ACC112 (cell line): Measurements from ENCODE around the gene MRPS14.
A peak's percentile ranks its signal among the peaks of the same experiment; 100 is the strongest.
"Not testable (repeated sequence)": the region's sequence is repeated elsewhere in the genome, so short reads cannot be mapped to it uniquely, and the experiment has no call there.

Experiments
- H2AFZ ChIP-seq: fragments of 200-600 bp; sonication (generic); one replicate; pipeline ENCODE4 v1.6.0; 2017; ENCODE audit warnings: antibody characterized with exemption, low read length; ENCODE audit not compliant: unreplicated experiment
- H3K27ac ChIP-seq: fragments of 200-600 bp; sonication (generic); 2 replicates; pipeline ENCODE4 v1.5.1; 2014; ENCODE audit warnings: low read depth, mild to moderate bottlenecking, antibody characterized with exemption, low read length, moderate library complexity
- H3K27me3 ChIP-seq: fragments of 200-600 bp; sonication (generic); 2 replicates; pipeline ENCODE4 v1.6.1; 2014; ENCODE audit warnings: mild to moderate bottlenecking, antibody characterized with exemption, low read length, moderate library complexity, mixed read lengths; ENCODE audit not compliant: insufficient read depth
- H3K36me3 ChIP-seq: fragments of 200-600 bp; sonication (generic); 2 replicates; pipeline ENCODE4 v1.6.1; 2016; ENCODE audit warnings: mild to moderate bottlenecking, antibody characterized with exemption, low read length, moderate library complexity, mixed read lengths; ENCODE audit not compliant: insufficient read depth
- H3K4me1 ChIP-seq: fragments of 200-600 bp; sonication (generic); one replicate; pipeline ENCODE4 v1.6.1; 2016; ENCODE audit warnings: low read length, mixed read lengths; ENCODE audit not compliant: insufficient read depth, unreplicated experiment, control insufficient read depth
- H3K4me3 ChIP-seq: fragments of 200-600 bp; sonication (generic); 2 replicates; pipeline ENCODE4 v1.5.1; 2014; ENCODE audit warnings: mild to moderate bottlenecking, low read depth, low read length
- H3K79me2 ChIP-seq: fragments of 200-600 bp; sonication (generic); one replicate; pipeline ENCODE4 v1.6.0; 2016; ENCODE audit warnings: low read length; ENCODE audit not compliant: control insufficient read depth, unreplicated experiment, insufficient read depth

MRPS14 gene

GRCh38 chr1:175024773-175025172 lies 1.5 kb upstream of the MRPS14 start:
- Histone ChIP-seq H3K36me3 (no peaks in the 10 kb centered on the region), H3K27ac (no peak overlapping the region), H3K4me1 (peaks cover 11% of the 10 kb centered on the region), H3K79me2 (peaks cover 29% of the 10 kb centered on the region), H3K4me3 (no peak overlapping the region), H3K27me3 (no peaks in the 10 kb centered on the region), H2AFZ (no peak overlapping the region)

GRCh38 chr1:175023922-175024242 lies 657 bp upstream of the MRPS14 start:
- peaks cover 11% of the 10 kb centered on the region for H3K4me1 ChIP-seq
- H3K27ac ChIP-seq: peak overlapping the region; percentile 39
- not testable (repeated sequence) for H3K36me3 ChIP-seq, H3K27me3 ChIP-seq
- peaks cover 32% of the 10 kb centered on the region for H3K79me2 ChIP-seq
- peak overlapping the region; percentile 89 for H3K4me3 ChIP-seq
- H2AFZ ChIP-seq: peak overlapping the region; percentile 100

- no peak overlapping the region for H2AFZ ChIP-seq
- H3K4me1 ChIP-seq: peaks cover 34% of the 10 kb centered on the region
- no peak overlapping the region for H3K27ac ChIP-seq
- H3K36me3 ChIP-seq: peaks cover 9% of the 10 kb centered on the region
- peaks cover 32% of the 10 kb centered on the region for H3K79me2 ChIP-seq
- no peak overlapping the region for H3K4me3 ChIP-seq
- H3K27me3 ChIP-seq: no peaks in the 10 kb centered on the region
Measured at GRCh38 chr1:175019524-175019923, 3.7 kb downstream of the MRPS14 start.

- Histone ChIP-seq H3K4me1 (peaks cover 23% of the 10 kb centered on the region), H3K79me2 (peaks cover 8% of the 10 kb centered on the region), H3K27me3 (no peaks in the 10 kb centered on the region), H3K27ac (peak overlapping the region; percentile 75), H3K36me3 (peaks cover 50% of the 10 kb centered on the region), H2AFZ (no peak overlapping the region), H3K4me3 (peak overlapping the region; percentile 46)
Measured at GRCh38 chr1:175015243-175015642, 8.0 kb downstream of the MRPS14 start.

- H3K36me3 ChIP-seq: peaks cover 59% of the 10 kb centered on the region
- H3K4me3 ChIP-seq: no peak overlapping the region
- H3K79me2 ChIP-seq: peaks cover 3% of the 10 kb centered on the region
Measured at GRCh38 chr1:175013445-175013844, 9.8 kb downstream of the MRPS14 start.

GRCh38 chr1:175009532-175009931 lies 13.7 kb downstream of the MRPS14 start:
- Histone ChIP-seq H3K27me3 (no peaks in the 10 kb centered on the region), H3K79me2 (peaks cover 41% of the 10 kb centered on the region), H3K36me3 (peaks cover 75% of the 10 kb centered on the region), H3K27ac (no peak overlapping the region), H3K4me3 (no peak overlapping the region), H3K4me1 (peaks cover under 1% of the 10 kb centered on the region), H2AFZ (no peak overlapping the region)

More at GRCh38 chr1:175013445-175013844, 9.8 kb downstream of the MRPS14 start:
- Histone ChIP-seq H3K27me3 (no peaks in the 10 kb centered on the region), H2AFZ (no peak overlapping the region), H3K4me1 (peaks cover 23% of the 10 kb centered on the region), H3K27ac (no peak overlapping the region)

- H2AFZ ChIP-seq: no peak overlapping the region
- H3K36me3 ChIP-seq: peaks cover 33% of the 10 kb centered on the region
- no peak overlapping the region for H3K4me3 ChIP-seq
- peaks cover 28% of the 10 kb centered on the region for H3K4me1 ChIP-seq
- no peaks in the 10 kb centered on the region for H3K27me3 ChIP-seq
- no peak overlapping the region for H3K27ac ChIP-seq
- peaks cover 84% of the 10 kb centered on the region for H3K79me2 ChIP-seq
Measured at GRCh38 chr1:175005085-175005783, 18.0 kb downstream of the MRPS14 start.

- H3K36me3 ChIP-seq: peaks cover 25% of the 10 kb centered on the region
- no peaks in the 10 kb centered on the region for H3K27me3 ChIP-seq
- no peak overlapping the region for H2AFZ ChIP-seq
- peak overlapping the region; percentile 88 for H3K4me3 ChIP-seq
- H3K27ac ChIP-seq: no peak overlapping the region
- H3K4me1 ChIP-seq: peaks cover 32% of the 10 kb centered on the region
- H3K79me2 ChIP-seq: peaks cover 84% of the 10 kb centered on the region
Measured at GRCh38 chr1:175003521-175003920, 19.7 kb downstream of the MRPS14 start.

- peaks cover 35% of the 10 kb centered on the region for H3K4me1 ChIP-seq
- H3K4me3 ChIP-seq: peak overlapping the region; percentile 88
- no peak overlapping the region for H2AFZ ChIP-seq
- H3K27me3 ChIP-seq: no peaks in the 10 kb centered on the region
- peaks cover 79% of the 10 kb centered on the region for H3K79me2 ChIP-seq
- H3K27ac ChIP-seq: no peak overlapping the region
- peaks cover 20% of the 10 kb centered on the region for H3K36me3 ChIP-seq
Measured at GRCh38 chr1:175002910-175003517, 20.2 kb downstream of the MRPS14 start.

GRCh38 chr1:175000697-175001187 lies 22.5 kb downstream of the MRPS14 start:
- H3K79me2 ChIP-seq: peaks cover 56% of the 10 kb centered on the region
- H3K4me3 ChIP-seq: peak overlapping the region; percentile 88
- peaks cover 49% of the 10 kb centered on the region for H3K4me1 ChIP-seq
- peak overlapping the region; percentile 7; the same call in 1 of the 2 replicates for H3K27ac ChIP-seq
- peak overlapping the region; percentile 14 for H2AFZ ChIP-seq
- H3K36me3 ChIP-seq: peaks cover under 1% of the 10 kb centered on the region
- H3K27me3 ChIP-seq: no peaks in the 10 kb centered on the region
